Omental fat pad (tissue), 4 donors: ENCODE data around the gene EPHA3. TPM values are rescaled to one million over a fixed set of nuclear protein-coding genes. Genes with fewer than 3 reads are reported as not detected.

Source experiments
- ATAC-seq: fragments of 150-250 bp; one replicate; pipeline ENCODE4 v1.9.1; 2016; ENCODE audit warnings: mild to moderate bottlenecking, moderate library complexity; ENCODE audit not compliant: low FRiP score
- DNase-seq: peaks from one replicate; pipeline ENCODE4 v3.0.0-alpha.2; 2019; ENCODE audit warnings: low spot score
- total RNA-seq, 4 donors: library from RNA; depleted of rRNA; stranded (reverse); fragments of >200 nt; gene quantifications; one replicate each; pipeline ENCODE4 v1.1.0, GENCODE V29; 2016
- TF ChIP-seq, protein P1 (sequence below), 3 donors: fragments of 450-650 bp; IDR thresholded peaks; one replicate each; pipeline ENCODE4 v1.5.1; 2016 to 2017; ENCODE audit warnings: antibody characterized with exemption in 3 of 3, mild to moderate bottlenecking in 3 of 3, moderate library complexity in 2 of 3

EPHA3 gene
- total RNA-seq, 4 donors from 2014 or later: 2.8 to 15.3 (median 4.9) TPM

DNA sequence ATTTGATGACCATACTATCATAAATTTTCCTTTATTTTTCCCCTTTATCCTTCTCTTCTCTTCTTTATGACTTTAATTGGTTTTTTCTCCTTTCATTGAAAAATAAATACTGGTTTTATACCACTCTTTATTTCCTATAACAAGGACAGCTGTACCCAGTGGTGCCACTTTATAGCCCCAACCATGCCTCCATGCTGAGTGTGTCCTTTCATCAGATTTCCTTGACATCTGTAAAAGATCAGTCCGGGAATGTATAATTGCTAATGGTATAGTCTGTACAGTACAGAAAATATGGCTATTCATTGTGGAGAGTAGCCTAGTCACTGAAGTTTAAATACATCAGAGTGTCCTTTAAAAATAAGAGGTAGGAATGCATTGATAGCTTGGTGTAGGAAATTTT lies 74.6 kb downstream of the EPHA3 start:
- ATAC-seq (no peak), DNase-seq (no peak)
- TF ChIP-seq, protein P1, sequence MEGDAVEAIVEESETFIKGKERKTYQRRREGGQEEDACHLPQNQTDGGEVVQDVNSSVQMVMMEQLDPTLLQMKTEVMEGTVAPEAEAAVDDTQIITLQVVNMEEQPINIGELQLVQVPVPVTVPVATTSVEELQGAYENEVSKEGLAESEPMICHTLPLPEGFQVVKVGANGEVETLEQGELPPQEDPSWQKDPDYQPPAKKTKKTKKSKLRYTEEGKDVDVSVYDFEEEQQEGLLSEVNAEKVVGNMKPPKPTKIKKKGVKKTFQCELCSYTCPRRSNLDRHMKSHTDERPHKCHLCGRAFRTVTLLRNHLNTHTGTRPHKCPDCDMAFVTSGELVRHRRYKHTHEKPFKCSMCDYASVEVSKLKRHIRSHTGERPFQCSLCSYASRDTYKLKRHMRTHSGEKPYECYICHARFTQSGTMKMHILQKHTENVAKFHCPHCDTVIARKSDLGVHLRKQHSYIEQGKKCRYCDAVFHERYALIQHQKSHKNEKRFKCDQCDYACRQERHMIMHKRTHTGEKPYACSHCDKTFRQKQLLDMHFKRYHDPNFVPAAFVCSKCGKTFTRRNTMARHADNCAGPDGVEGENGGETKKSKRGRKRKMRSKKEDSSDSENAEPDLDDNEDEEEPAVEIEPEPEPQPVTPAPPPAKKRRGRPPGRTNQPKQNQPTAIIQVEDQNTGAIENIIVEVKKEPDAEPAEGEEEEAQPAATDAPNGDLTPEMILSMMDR (IDR thresholded peaks at IDR 0.05): no peak

DNA sequence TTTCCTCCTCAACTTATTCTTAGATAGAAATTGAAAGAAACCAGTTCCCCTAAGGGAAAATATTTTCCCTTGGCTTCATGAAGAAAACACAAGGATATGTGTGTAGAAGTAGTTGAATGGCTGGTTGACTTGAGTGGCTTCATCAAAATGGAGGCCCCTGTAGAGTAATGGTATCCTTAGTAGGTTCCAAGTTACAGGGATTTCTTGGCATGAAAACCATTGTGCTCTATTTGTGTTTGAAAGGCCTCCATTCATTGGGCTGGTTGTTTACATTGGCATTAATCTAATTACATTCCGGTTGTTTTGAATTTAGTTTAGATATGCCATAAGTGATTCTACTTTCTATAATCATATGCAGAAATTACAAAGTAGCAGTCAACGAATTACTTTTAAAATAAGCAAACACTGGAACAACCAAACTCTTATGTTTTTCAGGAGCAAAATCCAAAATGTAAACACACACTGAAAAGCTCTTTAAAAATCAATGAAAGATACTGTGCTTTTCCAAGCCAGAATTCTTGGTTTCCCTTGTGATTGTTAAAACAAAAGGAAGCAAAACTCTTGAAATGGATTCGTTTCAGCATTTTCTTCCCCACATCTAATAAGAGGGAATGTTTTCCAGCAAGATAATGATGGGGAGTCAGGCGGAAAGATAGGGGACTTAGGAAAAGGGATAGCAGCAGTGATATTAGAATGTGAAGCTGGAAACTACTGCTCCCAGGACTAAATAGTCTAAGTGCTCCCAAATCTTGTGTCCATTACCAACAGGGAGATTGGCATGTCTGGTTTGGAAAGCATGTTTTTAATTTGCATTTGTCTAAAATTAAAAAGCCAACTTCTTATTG lies 77.0 kb downstream of the EPHA3 start:
- ATAC-seq (no peak), DNase-seq (no peak)
- TF ChIP-seq, protein P1 (IDR thresholded peaks at IDR 0.05): no peak

DNA sequence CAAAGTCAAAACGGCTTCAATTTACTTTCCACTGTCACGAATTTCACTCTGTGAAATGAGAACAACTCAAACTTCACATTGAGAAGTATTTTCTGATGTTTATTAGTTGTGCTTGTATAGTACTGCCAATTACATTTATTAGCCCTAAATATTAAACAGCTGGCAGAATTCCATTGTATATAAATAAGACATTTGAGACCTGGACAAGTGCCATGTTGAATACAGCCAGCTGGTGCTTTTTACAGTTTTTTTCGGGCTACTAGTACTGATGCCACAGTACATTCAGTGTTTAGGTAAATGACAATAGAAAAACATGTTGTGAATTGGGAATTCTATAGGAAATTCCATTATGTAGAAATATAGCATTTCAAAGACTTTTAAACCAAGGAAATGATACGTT lies 79.0 kb downstream of the EPHA3 start:
- TF ChIP-seq, protein P1 (IDR thresholded peaks at IDR 0.05): no peak
- DNase-seq (no peak), ATAC-seq (no peak)

DNA sequence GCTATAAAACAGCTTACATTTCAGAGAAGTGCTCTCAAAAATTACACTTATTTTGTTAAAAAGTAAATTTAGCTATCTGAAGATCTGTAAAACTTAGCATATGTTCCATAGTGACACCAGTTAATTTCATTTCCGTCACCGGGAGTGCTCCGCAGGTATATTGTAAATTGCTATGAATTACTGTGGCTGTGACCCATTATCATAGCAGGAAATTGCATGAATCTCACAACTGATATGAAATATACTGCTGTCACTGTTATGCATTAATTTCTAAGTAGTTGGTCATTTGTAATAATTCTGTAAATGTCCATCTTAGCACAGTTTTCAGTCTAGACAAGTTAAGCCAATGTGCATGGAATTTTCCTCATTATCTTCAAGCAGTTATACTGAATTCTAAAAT lies 91.2 kb downstream of the EPHA3 start:
- TF ChIP-seq, protein P1 (IDR thresholded peaks at IDR 0.05): no peak
- DNase-seq: no peak
- ATAC-seq: no peak

DNA sequence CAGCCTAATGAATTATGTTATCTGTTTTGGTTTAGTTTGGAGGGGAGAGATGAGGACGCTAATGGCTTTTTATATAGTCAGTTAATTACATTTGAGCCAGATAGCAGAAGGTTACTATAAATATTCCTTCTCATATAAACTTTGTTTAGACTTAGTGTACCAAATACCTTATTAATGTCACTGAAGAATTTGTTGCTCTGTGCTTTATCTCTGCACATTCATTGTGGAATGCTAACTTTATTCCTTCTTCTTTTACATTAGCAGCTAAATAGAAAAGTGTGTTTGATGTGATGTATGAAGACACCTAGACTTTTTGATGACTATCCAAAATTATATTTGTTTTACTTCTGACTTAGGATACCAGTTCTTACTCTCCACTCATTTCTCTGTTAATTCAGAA lies 105.2 kb downstream of the EPHA3 start:
- TF ChIP-seq, protein P1 (IDR thresholded peaks at IDR 0.05): no peak
- no peak for ATAC-seq
- no peak for DNase-seq

DNA sequence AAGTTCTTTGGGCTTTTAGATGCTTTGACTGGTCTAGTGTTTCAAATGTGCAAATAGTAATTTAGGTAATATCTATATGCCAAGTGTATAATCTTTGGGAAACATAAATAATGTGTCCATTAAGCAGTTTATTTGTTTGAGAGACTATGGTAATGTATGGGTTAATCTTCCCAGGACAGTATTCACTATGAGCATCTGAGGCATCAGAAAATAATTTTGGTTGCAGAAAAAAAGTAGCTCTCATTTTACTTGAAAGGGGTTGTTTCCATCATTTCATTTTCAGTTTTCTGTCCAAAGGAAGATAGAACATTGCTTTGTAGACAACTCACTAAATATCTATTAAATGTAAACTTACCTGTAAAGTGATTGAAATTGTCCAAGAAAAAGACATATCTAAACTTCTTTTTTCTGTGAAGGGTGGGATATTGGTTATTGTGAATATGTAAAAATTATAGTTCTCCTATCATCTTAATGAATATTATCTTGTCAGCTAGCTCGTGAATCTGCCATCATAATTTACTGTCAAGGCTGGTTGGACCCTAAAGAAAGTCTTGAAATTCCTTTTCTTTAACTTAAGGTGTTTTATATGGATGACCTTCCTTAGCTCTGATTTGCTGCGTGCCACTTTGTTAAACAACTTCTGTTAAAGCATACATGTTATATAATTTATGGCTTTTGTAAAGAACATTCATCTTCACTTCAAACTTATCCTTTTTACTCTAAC lies 108.8 kb downstream of the EPHA3 start:
- ATAC-seq (no peak), DNase-seq (no peak)
- TF ChIP-seq, protein P1 (IDR thresholded peaks at IDR 0.05): no peak
